OCI-LY7 (cell line): ENCODE results near the gene ASCC1.

Experiments used
- EZH2phosphoT487 ChIP-seq: fragments of 200-600 bp; sonication (generic); IDR thresholded peaks from 2 replicates; pipeline ENCODE4 v1.6.1; 2018; ENCODE audit warnings: low read depth, borderline replicate concordance, mild to moderate bottlenecking, mixed run types, antibody characterized with exemption, low read length, moderate library complexity, mixed read lengths
- TF ChIP-seq, protein P1 (sequence below): fragments of 200-600 bp; sonication (generic); conservative IDR thresholded peaks from 2 replicates; pipeline ENCODE4 v1.5.1; 2014; ENCODE audit warnings: mild to moderate bottlenecking, antibody characterized with exemption, low read length, moderate library complexity, mixed read lengths

DNA sequence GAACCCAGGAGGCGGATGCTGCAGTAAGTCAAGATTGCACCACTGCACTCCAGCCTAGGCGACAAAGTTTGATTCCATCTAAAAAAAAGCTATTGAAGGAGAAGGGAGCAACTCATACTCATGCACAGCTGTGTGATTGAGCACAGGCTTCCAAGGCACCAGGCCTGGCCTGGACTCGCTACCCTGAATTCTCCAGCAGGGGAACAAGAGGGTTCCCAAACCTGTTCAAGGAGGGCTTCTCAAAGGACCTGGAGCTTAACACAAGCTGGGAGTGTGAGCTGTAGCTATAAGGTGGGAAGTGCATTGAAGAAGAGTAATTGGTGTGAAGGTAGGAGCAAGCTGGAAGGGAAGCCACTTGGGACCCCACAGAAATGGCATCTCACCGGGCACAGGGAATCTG is 42.5 kb upstream of the ASCC1 start:
- TF ChIP-seq, protein P1, sequence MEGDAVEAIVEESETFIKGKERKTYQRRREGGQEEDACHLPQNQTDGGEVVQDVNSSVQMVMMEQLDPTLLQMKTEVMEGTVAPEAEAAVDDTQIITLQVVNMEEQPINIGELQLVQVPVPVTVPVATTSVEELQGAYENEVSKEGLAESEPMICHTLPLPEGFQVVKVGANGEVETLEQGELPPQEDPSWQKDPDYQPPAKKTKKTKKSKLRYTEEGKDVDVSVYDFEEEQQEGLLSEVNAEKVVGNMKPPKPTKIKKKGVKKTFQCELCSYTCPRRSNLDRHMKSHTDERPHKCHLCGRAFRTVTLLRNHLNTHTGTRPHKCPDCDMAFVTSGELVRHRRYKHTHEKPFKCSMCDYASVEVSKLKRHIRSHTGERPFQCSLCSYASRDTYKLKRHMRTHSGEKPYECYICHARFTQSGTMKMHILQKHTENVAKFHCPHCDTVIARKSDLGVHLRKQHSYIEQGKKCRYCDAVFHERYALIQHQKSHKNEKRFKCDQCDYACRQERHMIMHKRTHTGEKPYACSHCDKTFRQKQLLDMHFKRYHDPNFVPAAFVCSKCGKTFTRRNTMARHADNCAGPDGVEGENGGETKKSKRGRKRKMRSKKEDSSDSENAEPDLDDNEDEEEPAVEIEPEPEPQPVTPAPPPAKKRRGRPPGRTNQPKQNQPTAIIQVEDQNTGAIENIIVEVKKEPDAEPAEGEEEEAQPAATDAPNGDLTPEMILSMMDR = no peak
- no peak for TF ChIP-seq EZH2phosphoT487
